ENCODE results near the gene TSR1. TPM values are rescaled to one million over a fixed set of nuclear protein-coding genes. Genes with fewer than 3 reads are reported as not detected.

TSR1 gene
- total RNA-seq, 1 donor from 2014 or later, result 36.4 TPM

- Histone ChIP-seq H3K27ac (ENCODE audit: low read depth, low read length) (no peak overlapping the region), H3K36me3 (ENCODE audit: insufficient read depth, low read length) (peaks cover 2% of the 10 kb centered on the region), H2AFZ (ENCODE audit: low read depth, low read length) (no peak overlapping the region), H3K9me3 (ENCODE audit: insufficient read depth, low read depth, low read length) (no peaks in the 10 kb centered on the region), H3K4me3 (ENCODE audit: insufficient read depth, low read depth, low read length) (no peak overlapping the region), H3K9ac (ENCODE audit: low read length) (no peak overlapping the region), H3K27me3 (ENCODE audit: insufficient read depth, low read length) (no peaks in the 10 kb centered on the region), H4K20me1 (ENCODE audit: insufficient read depth, low read length) (peaks cover 21% of the 10 kb centered on the region), H3K4me2 (ENCODE audit: low read length) (no peak overlapping the region), H3K79me2 (ENCODE audit: insufficient read depth, low read length) (no peaks in the 10 kb centered on the region), H3K4me1 (ENCODE audit: insufficient read depth, low read length) (no peaks in the 10 kb centered on the region)
- no peaks in the 10 kb centered on the region for H3K27me3 Mint-ChIP-seq (ENCODE audit: low read depth, unreplicated experiment)
- peaks cover 2% of the 10 kb centered on the region for H3K4me1 Mint-ChIP-seq (ENCODE audit: low read depth, unreplicated experiment)
- no peaks in the 10 kb centered on the region for H3K9me3 Mint-ChIP-seq (ENCODE audit: unreplicated experiment)
- no peak overlapping the region for H3K27ac Mint-ChIP-seq (ENCODE audit: unreplicated experiment)
- TF ChIP-seq EZH2 (IDR thresholded peaks at IDR 0.05; ENCODE audit: insufficient read depth, low read length) (no peak), CTCF (IDR thresholded peaks at IDR 0.05; ENCODE audit: insufficient read depth, low read depth, low read length) (no peak)
- FAIRE-seq (no peak), DNase-seq (ENCODE audit: low read depth) (no peak)
- peaks cover 16% of the 10 kb centered on the region for H3K36me3 Mint-ChIP-seq (ENCODE audit: low read depth, unreplicated experiment)
- H3K4me3 Mint-ChIP-seq (ENCODE audit: unreplicated experiment), result no peak overlapping the region
Observed at GRCh38 chr17:2371183-2372130, 35.2 kb upstream of the TSR1 start.

GRCh38 chr17:2370211-2370589 is 33.9 kb upstream of the TSR1 start:
- peaks cover 2% of the 10 kb centered on the region for H3K4me1 Mint-ChIP-seq (ENCODE audit: low read depth, unreplicated experiment)
- no peak for FAIRE-seq
- no peak overlapping the region for H3K4me3 ChIP-seq (ENCODE audit: insufficient read depth, low read depth, low read length)
- H3K4me3 Mint-ChIP-seq (ENCODE audit: unreplicated experiment), result no peak overlapping the region
- peaks cover 25% of the 10 kb centered on the region for H4K20me1 ChIP-seq (ENCODE audit: insufficient read depth, low read length)
- peak overlapping the region; percentile 53 for H3K27ac Mint-ChIP-seq (ENCODE audit: unreplicated experiment)
- no peak for DNase-seq (ENCODE audit: low read depth)
- no peaks in the 10 kb centered on the region for H3K27me3 ChIP-seq (ENCODE audit: insufficient read depth, low read length)
- H3K9me3 Mint-ChIP-seq (ENCODE audit: unreplicated experiment), result no peaks in the 10 kb centered on the region
- no peak overlapping the region for H2AFZ ChIP-seq (ENCODE audit: low read depth, low read length)
- H3K4me1 ChIP-seq (ENCODE audit: insufficient read depth, low read length), result no peaks in the 10 kb centered on the region
- peaks cover 14% of the 10 kb centered on the region for H3K36me3 Mint-ChIP-seq (ENCODE audit: low read depth, unreplicated experiment)
- H3K9ac ChIP-seq (ENCODE audit: low read length), result no peak overlapping the region
- no peak overlapping the region for H3K27ac ChIP-seq (ENCODE audit: low read depth, low read length)
- no peak overlapping the region for H3K4me2 ChIP-seq (ENCODE audit: low read length)
- peaks cover 2% of the 10 kb centered on the region for H3K36me3 ChIP-seq (ENCODE audit: insufficient read depth, low read length)
- no peaks in the 10 kb centered on the region for H3K79me2 ChIP-seq (ENCODE audit: insufficient read depth, low read length)
- no peak for TF ChIP-seq EZH2 (IDR thresholded peaks at IDR 0.05; ENCODE audit: insufficient read depth, low read length)
- no peak for TF ChIP-seq CTCF (IDR thresholded peaks at IDR 0.05; ENCODE audit: insufficient read depth, low read depth, low read length)
- no peaks in the 10 kb centered on the region for H3K9me3 ChIP-seq (ENCODE audit: insufficient read depth, low read depth, low read length)
- no peaks in the 10 kb centered on the region for H3K27me3 Mint-ChIP-seq (ENCODE audit: low read depth, unreplicated experiment)
